COR-L47 (cell line): ENCODE measurements around the gene ITPR1.

Source experiments
- DNase-seq: peaks from one replicate; lab custom pipeline; 2025; lab: John Stamatoyannopoulos, UW

The ITPR1 gene

GRCh38 chr3:4533489-4534443 lies 40.6 kb downstream of the ITPR1 start:
- DNase-seq = no peak

GRCh38 chr3:4534906-4535305 lies 41.8 kb downstream of the ITPR1 start:
- no peak for DNase-seq

- no peak for DNase-seq
Measured at GRCh38 chr3:4536260-4536659, 43.1 kb downstream of the ITPR1 start.

- no peak for DNase-seq
Measured at GRCh38 chr3:4540267-4540666, 47.1 kb downstream of the ITPR1 start.

- no peak for DNase-seq
Measured at GRCh38 chr3:4543110-4543509, 50.0 kb downstream of the ITPR1 start.

- DNase-seq = no peak
Measured at GRCh38 chr3:4546346-4547178, 53.4 kb downstream of the ITPR1 start.

- DNase-seq = no peak
Measured at GRCh38 chr3:4547799-4548198, 54.7 kb downstream of the ITPR1 start.

GRCh38 chr3:4548356-4548755 lies 55.2 kb downstream of the ITPR1 start:
- DNase-seq = no peak

GRCh38 chr3:4548780-4549179 lies 55.6 kb downstream of the ITPR1 start:
- DNase-seq = no peak

- DNase-seq = no peak
Measured at GRCh38 chr3:4549896-4550295, 56.7 kb downstream of the ITPR1 start.

GRCh38 chr3:4551051-4551711 lies 58.0 kb downstream of the ITPR1 start:
- no peak for DNase-seq

GRCh38 chr3:4551794-4552442 lies 58.8 kb downstream of the ITPR1 start:
- no peak for DNase-seq

- DNase-seq = no peak
Measured at GRCh38 chr3:4552811-4553210, 59.7 kb downstream of the ITPR1 start.

GRCh38 chr3:4561661-4562060 lies 68.5 kb downstream of the ITPR1 start:
- DNase-seq = no peak

GRCh38 chr3:4562595-4562994 lies 69.4 kb downstream of the ITPR1 start:
- DNase-seq = no peak

- DNase-seq = no peak
Measured at GRCh38 chr3:4564270-4564669, 71.1 kb downstream of the ITPR1 start.

GRCh38 chr3:4564928-4565586 lies 71.9 kb downstream of the ITPR1 start:
- no peak for DNase-seq

- DNase-seq = no peak
Measured at GRCh38 chr3:4565809-4566501, 72.8 kb downstream of the ITPR1 start.

- DNase-seq = no peak
Measured at GRCh38 chr3:4568841-4569240, 75.7 kb downstream of the ITPR1 start.

- no peak for DNase-seq
Measured at GRCh38 chr3:4570840-4571621, 77.9 kb downstream of the ITPR1 start.
